K562 treated with DMSO at 1 percent for 4 hours (cell line): ENCODE data around the gene NLRP12. TPM values are rescaled to one million over a fixed set of nuclear protein-coding genes. Genes with fewer than 3 reads are reported as not detected.

Experiments used
- total RNA-seq: library from RNA; unstranded; fragments of 300-600 nt; gene quantifications from 2 replicates; pipeline ENCODE4 v1.2.3, GENCODE V29; 2022; ENCODE audit not compliant: insufficient read depth

NLRP12 gene, protein sequence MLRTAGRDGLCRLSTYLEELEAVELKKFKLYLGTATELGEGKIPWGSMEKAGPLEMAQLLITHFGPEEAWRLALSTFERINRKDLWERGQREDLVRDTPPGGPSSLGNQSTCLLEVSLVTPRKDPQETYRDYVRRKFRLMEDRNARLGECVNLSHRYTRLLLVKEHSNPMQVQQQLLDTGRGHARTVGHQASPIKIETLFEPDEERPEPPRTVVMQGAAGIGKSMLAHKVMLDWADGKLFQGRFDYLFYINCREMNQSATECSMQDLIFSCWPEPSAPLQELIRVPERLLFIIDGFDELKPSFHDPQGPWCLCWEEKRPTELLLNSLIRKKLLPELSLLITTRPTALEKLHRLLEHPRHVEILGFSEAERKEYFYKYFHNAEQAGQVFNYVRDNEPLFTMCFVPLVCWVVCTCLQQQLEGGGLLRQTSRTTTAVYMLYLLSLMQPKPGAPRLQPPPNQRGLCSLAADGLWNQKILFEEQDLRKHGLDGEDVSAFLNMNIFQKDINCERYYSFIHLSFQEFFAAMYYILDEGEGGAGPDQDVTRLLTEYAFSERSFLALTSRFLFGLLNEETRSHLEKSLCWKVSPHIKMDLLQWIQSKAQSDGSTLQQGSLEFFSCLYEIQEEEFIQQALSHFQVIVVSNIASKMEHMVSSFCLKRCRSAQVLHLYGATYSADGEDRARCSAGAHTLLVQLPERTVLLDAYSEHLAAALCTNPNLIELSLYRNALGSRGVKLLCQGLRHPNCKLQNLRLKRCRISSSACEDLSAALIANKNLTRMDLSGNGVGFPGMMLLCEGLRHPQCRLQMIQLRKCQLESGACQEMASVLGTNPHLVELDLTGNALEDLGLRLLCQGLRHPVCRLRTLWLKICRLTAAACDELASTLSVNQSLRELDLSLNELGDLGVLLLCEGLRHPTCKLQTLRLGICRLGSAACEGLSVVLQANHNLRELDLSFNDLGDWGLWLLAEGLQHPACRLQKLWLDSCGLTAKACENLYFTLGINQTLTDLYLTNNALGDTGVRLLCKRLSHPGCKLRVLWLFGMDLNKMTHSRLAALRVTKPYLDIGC
- not detected in 2 replicates for total RNA-seq

DNA sequence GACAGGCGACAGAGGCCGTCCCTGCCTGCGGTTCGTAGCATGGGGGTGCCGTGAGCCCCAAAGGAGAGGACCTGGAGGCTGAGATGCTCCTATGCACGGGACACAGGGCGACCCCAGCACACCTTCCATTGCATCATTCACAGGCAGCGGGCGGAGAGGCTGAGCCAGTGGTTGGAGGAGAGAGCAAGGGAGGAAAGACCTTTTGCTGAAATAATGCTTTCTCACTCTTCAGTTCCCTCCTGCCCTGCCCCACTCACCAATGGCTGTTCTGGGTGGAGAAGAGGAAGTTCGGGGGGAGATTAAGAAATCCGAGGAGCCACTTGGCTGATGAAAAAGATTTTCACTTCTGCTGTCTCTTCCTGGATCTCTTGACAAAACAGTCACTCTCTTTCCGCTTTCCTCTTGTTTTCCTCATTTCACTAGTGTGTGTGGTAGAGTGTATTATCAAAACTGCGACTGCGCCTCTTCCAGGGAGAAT lies at the start of gene NLRP12:
Gene NLRP12 (minus strand): TSS at position 181 of the 478 bp plus-strand sequence. CDS start 140 bp downstream, at position 41.

DNA sequence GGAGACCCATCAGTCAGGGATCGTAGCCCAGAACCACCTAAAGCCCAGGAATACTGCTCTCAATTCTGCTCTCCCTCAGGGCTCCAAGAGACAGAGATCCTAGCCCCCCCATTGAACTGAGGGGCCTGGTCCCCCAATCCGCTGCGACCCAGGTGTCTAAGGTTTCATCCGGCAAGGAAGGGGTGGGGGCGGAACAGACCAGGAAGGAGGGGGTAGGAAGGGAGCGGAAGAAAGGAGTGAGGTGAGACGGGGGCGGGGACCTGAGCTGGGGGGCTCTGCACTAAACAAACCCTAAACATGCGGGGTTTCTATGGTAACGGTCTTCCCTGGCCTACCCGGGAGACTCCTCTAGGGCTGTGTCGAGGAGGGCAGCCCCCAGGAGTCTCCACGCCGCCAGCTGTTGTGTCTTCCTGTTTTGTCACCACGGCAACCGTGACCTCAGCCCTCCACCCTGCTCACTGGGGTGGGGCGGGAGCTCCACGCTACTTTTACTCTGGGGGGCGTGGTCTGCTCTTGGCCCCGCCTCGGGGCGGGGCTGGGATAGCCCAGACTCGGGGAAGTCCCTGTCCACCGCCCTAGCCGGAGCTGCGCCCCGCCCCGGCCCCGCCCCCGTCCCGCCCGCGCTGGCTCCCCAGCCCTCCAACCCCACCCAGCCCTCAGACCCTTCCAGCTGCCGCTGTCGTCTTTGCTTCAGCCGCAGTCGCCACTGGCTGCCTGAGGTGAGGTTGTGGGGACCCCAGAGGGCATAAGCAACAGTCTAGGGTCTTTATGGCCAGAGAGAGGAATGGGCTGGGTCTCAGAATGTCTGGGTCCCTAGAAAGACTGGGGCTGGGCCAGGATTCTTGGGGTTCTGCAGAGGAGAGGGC lies 43.3 kb upstream of the NLRP12 start, which contains the start of gene MYADM:
Gene MYADM (plus strand): TSS at position 659 of the 866 bp plus-strand sequence. CDS start 5,647 bp downstream, outside the sequence.

Other genes starting within 250 kb of the NLRP12 start
- not detected in 2 replicates for gene DPRX, start 192.3 kb downstream of the NLRP12 start, total RNA-seq
- 31.9 and 42.1 TPM in 2 replicates for gene MYADM, start 43.6 kb upstream of the NLRP12 start, total RNA-seq
- gene PRKCG, start 57.9 kb upstream of the NLRP12 start, total RNA-seq, result not detected in 2 replicates
- gene CACNG7, start 85.0 kb upstream of the NLRP12 start, total RNA-seq, result not detected in 2 replicates
- not detected in 2 replicates for gene CACNG8, start 138.6 kb upstream of the NLRP12 start, total RNA-seq
- gene CACNG6, start 167.3 kb upstream of the NLRP12 start, total RNA-seq, result not detected in 2 replicates
- gene VSTM1, start 239.6 kb upstream of the NLRP12 start, total RNA-seq, result not detected in 2 replicates